GM19240 (cell line): ENCODE results near the gene PUS7L.
"Not testable (repeated sequence)": the region's sequence is repeated elsewhere in the genome, so short reads cannot be mapped to it uniquely, and the experiment has no call there.

ENCODE experiments used
- DNase-seq: peaks from one replicate; pipeline ENCODE4 v3.0.0; 2011; ENCODE audit warnings: low spot score; ENCODE audit not compliant: insufficient read length

PUS7L gene

GRCh38 chr12:43758728-43759563, at the start of gene PUS7L, which contains the start of gene IRAK4:
TSS of gene PUS7L (minus strand) at chr12:43758790. CDS start at chr12:43755245, 3,545 bp downstream.
TSS of gene IRAK4 (plus strand) at chr12:43758951. CDS start at chr12:43768112, 9,161 bp downstream.
- peak; percentile 62 for DNase-seq

GRCh38 chr12:43807386-43807785, 48.8 kb upstream of the PUS7L start:
- DNase-seq: no peak

GRCh38 chr12:43806737-43807072, 48.1 kb upstream of the PUS7L start:
- DNase-seq: no peak

- DNase-seq: peak; percentile 62
Observed at GRCh38 chr12:43805860-43806736, 47.5 kb upstream of the PUS7L start, which contains the start of gene TWF1. TSS of gene TWF1 (minus strand) at chr12:43806317. CDS start at chr12:43806245, 72 bp downstream.

GRCh38 chr12:43805149-43805859, 46.7 kb upstream of the PUS7L start:
- DNase-seq: no peak

- DNase-seq: no peak
Observed at GRCh38 chr12:43797561-43798217, 39.1 kb upstream of the PUS7L start.

GRCh38 chr12:43795716-43796280, 37.2 kb upstream of the PUS7L start:
- no peak for DNase-seq

GRCh38 chr12:43789941-43790340, 31.4 kb upstream of the PUS7L start:
- DNase-seq: no peak

GRCh38 chr12:43786899-43787693, 28.5 kb upstream of the PUS7L start:
- no peak for DNase-seq

- no peak for DNase-seq
Observed at GRCh38 chr12:43776498-43776897, 17.9 kb upstream of the PUS7L start.

- no peak for DNase-seq
Observed at GRCh38 chr12:43766291-43766690, 7.7 kb upstream of the PUS7L start.

- DNase-seq: no peak
Observed at GRCh38 chr12:43764528-43764927, 5.9 kb upstream of the PUS7L start.

GRCh38 chr12:43763769-43764168, 5.2 kb upstream of the PUS7L start:
- DNase-seq: no peak

- DNase-seq: no peak
Observed at GRCh38 chr12:43762596-43762995, 4.0 kb upstream of the PUS7L start.

GRCh38 chr12:43761500-43761899, 2.9 kb upstream of the PUS7L start:
- no peak for DNase-seq

- no peak for DNase-seq
Observed at GRCh38 chr12:43760396-43760795, 1.8 kb upstream of the PUS7L start.

GRCh38 chr12:43758247-43758727, 303 bp downstream of the PUS7L start:
- no peak for DNase-seq

- DNase-seq: no peak
Observed at GRCh38 chr12:43754015-43754414, 4.6 kb downstream of the PUS7L start.

GRCh38 chr12:43751360-43751759, 7.2 kb downstream of the PUS7L start:
- not testable (repeated sequence) for DNase-seq

- DNase-seq: no peak
Observed at GRCh38 chr12:43750814-43751213, 7.8 kb downstream of the PUS7L start.
